PC-3 (cell line): ENCODE measurements around the gene HSPB9.

ENCODE experiments used
- CTCF ChIP-seq: fragments of 300-600 bp; sonication (generic); conservative IDR thresholded peaks from 2 replicates; pipeline ENCODE4 v1.5.1; 2017; ENCODE audit warnings: antibody characterized with exemption, low read depth, mild to moderate bottlenecking, low read length
- EZH2phosphoT487 ChIP-seq: fragments of 300-600 bp; sonication (generic); IDR thresholded peaks from 2 replicates; pipeline ENCODE4 v1.6.1; 2018; ENCODE audit warnings: mild to moderate bottlenecking, antibody characterized with exemption, low read length, borderline replicate concordance

- no peak for TF ChIP-seq EZH2phosphoT487
- no peak for TF ChIP-seq CTCF
These were observed 45.2 kb downstream of the HSPB9 start for GRCh38 chr17:42167807-42168206.
